Omental fat pad (tissue), 4 donors: ENCODE data around the gene TNC. TPM values are rescaled to one million over a fixed set of nuclear protein-coding genes. Genes with fewer than 3 reads are reported as not detected.

Experiments used
- ATAC-seq: fragments of 150-250 bp; one replicate; pipeline ENCODE4 v1.9.1; 2016; ENCODE audit warnings: mild to moderate bottlenecking, moderate library complexity; ENCODE audit not compliant: low FRiP score
- DNase-seq: peaks from one replicate; pipeline ENCODE4 v3.0.0-alpha.2; 2019; ENCODE audit warnings: low spot score
- total RNA-seq, 4 donors: library from RNA; depleted of rRNA; stranded (reverse); fragments of >200 nt; gene quantifications; one replicate each; pipeline ENCODE4 v1.1.0, GENCODE V29; 2016
- TF ChIP-seq, protein P1 (sequence below), 3 donors: fragments of 450-650 bp; IDR thresholded peaks; one replicate each; pipeline ENCODE4 v1.5.1; 2016 to 2017; ENCODE audit warnings: antibody characterized with exemption in 3 of 3, mild to moderate bottlenecking in 3 of 3, moderate library complexity in 2 of 3

The TNC gene
- total RNA-seq, 4 donors from 2014 or later = 3.2 to 44.2 (median 10.0) TPM

DNA sequence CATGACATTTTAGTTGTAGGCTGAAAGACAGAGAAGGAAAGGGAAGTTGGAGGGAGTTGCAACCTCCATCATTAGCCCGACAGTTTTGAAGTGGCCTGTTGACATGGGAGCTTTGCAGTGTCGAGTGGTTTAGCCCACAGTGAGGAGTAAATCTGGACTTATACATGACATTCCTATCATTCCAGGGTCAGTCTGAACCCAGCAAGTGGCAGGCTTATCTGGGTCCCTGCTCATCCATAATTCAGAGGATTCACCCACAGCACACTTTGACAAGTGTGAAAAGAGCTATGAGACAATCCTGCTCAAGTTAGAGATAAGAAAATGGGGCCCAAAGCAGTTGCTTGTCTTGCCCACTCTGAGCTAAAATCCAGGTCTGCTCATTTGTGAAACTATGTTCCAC lies 8.4 kb upstream of the TNC start:
- no peak for ATAC-seq

DNA sequence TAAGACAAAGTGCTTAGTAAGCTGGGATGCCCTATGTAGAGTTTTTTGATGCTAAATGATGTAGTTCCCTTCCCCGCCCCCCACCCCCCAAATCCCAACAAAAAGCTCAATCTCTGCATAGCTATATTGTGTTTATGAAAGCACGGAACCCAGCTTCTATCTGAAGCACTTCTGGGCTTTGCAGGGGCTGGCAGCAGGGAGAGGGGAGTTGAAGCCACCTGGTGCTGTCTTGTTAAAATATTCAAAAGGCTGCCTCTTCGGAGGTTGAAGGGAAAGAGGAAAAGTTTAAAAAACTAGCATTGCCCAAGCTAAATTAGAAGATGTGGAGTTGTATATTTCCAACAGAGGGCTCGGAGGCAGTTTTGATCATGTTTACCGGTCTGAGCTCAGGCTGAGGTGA lies 5.0 kb upstream of the TNC start:
- ATAC-seq = no peak
- DNase-seq = no peak
- TF ChIP-seq, protein P1, sequence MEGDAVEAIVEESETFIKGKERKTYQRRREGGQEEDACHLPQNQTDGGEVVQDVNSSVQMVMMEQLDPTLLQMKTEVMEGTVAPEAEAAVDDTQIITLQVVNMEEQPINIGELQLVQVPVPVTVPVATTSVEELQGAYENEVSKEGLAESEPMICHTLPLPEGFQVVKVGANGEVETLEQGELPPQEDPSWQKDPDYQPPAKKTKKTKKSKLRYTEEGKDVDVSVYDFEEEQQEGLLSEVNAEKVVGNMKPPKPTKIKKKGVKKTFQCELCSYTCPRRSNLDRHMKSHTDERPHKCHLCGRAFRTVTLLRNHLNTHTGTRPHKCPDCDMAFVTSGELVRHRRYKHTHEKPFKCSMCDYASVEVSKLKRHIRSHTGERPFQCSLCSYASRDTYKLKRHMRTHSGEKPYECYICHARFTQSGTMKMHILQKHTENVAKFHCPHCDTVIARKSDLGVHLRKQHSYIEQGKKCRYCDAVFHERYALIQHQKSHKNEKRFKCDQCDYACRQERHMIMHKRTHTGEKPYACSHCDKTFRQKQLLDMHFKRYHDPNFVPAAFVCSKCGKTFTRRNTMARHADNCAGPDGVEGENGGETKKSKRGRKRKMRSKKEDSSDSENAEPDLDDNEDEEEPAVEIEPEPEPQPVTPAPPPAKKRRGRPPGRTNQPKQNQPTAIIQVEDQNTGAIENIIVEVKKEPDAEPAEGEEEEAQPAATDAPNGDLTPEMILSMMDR (IDR thresholded peaks at IDR 0.05) = no peak

More for the DNA sequence above, 8.4 kb upstream of the TNC start:
- no peak for DNase-seq
- TF ChIP-seq, protein P1 (IDR thresholded peaks at IDR 0.05) = no peak

DNA sequence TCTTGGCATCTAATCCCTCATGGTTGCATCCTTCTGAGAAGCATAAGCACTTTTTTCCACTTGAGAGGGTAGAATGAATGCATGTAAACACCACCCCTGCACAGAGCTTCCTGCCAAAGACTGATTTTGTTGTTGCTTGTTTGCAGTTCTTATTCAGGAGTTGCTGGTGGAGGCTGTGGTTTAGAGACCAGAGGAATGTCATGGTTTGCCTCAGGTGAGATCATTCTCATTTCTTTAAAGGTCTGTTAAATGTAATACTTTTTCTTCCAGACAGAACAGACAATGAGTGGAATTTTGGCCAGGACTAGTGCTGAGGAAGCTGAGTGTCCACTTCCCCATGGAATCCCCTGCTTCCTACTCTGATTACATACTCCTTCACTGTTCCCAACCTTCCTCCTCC lies 3.2 kb upstream of the TNC start:
- DNase-seq (no peak), ATAC-seq (no peak)
- TF ChIP-seq, protein P1 (IDR thresholded peaks at IDR 0.05) = no peak

DNA sequence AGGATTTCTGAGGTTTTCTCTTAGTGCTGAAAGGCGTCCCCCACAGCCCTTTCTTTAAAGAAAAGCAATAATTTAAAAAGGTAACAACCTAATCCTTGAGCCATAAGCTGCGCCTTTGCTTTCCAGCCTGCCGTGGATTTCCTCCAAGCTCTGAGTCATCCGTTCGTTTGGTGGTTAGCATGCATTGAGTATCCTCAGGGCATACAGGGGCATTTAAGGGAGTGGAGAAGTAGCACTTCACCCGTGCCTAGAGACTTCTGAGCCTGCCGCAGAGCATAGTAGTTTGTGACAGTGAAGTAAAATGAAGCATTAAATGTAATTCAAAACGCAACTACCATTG lies 892 bp upstream of the TNC start:
- peak; percentile 53 for DNase-seq

DNA sequence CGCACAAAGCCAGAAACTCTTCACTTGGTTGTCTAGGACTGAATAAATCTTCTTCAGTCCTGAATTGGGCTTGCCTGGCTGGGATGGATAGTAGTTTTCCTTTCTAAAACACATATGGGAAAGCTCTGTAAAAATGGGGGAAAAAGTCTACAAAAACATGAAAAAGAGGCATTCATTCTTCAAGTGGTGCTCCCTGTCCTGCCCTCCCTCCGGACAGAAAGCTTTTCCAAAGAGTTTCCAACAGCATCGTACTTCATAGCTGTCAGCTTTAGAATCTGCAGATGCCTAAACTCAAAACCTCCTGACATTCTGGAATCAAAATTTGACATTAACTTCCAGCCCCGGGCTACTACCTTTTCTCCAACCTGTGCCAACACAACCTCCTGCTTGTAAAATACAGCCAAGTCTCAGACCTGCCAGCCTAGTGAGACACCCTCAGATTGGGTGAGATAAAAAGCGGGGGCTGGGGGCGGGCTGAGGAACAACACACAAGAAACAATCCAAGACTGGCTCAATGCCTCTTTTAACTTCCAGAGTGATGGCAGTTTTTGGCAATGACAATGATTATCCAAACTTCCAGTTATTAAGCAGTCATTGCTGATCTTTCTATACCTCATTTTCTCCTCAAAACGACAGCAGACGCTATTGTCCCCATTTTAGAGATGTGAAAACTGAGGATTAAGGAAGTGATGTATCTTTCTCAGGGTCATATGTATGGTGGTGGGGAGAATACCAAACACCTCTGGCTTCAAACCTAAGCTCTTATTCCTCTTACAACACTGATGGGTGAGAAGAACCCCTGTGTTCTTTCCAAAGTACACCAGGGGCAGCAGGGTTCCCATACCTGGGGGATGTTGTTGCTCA lies 1.3 kb downstream of the TNC start:
- DNase-seq = no peak
- TF ChIP-seq, protein P1 (IDR thresholded peaks at IDR 0.05) = no peak
- no peak for ATAC-seq

More for the DNA sequence above, 892 bp upstream of the TNC start:
- ATAC-seq = peak; percentile 68
- TF ChIP-seq, protein P1 (IDR thresholded peaks at IDR 0.05) = no peak

DNA sequence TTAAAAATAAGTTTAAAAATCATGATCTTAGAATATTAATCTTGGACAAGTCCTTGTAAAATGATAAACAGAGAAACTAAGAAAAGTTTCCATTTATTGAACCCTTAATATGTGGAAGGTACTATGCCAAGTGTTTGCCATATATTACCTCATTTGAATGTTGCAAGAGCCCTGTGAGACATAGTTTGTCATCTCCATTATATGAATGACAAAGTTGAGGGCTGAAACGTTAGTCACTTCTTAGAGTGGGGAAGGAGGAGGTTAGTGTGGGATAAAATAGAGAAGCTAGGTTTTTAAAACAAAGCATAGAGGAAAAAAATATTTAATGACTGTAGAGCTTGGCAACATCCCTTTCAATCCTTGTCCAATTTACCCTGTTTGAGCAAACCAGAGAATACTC lies 2.0 kb downstream of the TNC start:
- peak; percentile 21 for ATAC-seq
- TF ChIP-seq, protein P1 (IDR thresholded peaks at IDR 0.05) = no peak
- no peak for DNase-seq
